H1 (cell line): ENCODE data around the gene PXT1. TPM values are rescaled to one million over a fixed set of nuclear protein-coding genes. Genes with fewer than 3 reads are reported as not detected.

ENCODE experiments used
- CTCF ChIA-PET: fragments of 300-600 bp; sonication (Branson Sonifier 250); formaldehyde crosslinking; loops from one replicate; lab custom pipeline; 2021; ENCODE audit not compliant: partially characterized antibody; lab: Charles Lee
- POLR2A ChIA-PET: fragments of 300-600 bp; sonication (Branson Sonifier 250); formaldehyde crosslinking; loops from one replicate; lab custom pipeline; 2021; ENCODE audit warnings: inconsistent platforms; ENCODE audit not compliant: partially characterized antibody; lab: Charles Lee
- DNase-seq, 2 experiments: peaks; one replicate each; pipeline versions ENCODE4 v3.0.0 to v3.0.0-alpha.2; 2010 to 2022; ENCODE audit warnings: low spot score in 2 of 2, low read depth in 1 of 2, mixed read lengths in 1 of 2
- FAIRE-seq: peaks from 2 replicates; lab custom pipeline; 2011; peaks lifted over from hg19 to GRCh38; lab: Jason Lieb, UNC
- H2AFZ ChIP-seq: 2 replicates; pipeline ENCODE4 v1.8.1; 2012; ENCODE audit warnings: low read length, inconsistent platforms
- H2AK5ac ChIP-seq: 2 replicates; pipeline ENCODE4 v1.6.1; 2013; ENCODE audit warnings: low read depth, low read length
- H2BK120ac ChIP-seq: replicated peaks from 2 replicates; pipeline ENCODE3; 2013; ENCODE audit warnings: low read depth, low read length, inconsistent platforms
- H2BK12ac ChIP-seq: 2 replicates; pipeline ENCODE4 v1.6.1; 2013; ENCODE audit warnings: low read depth, low read length
- H2BK15ac ChIP-seq: 2 replicates; pipeline ENCODE4 v1.6.1; 2013; ENCODE audit warnings: low read length
- H2BK20ac ChIP-seq: 2 replicates; pipeline ENCODE4 v1.6.1; 2013; ENCODE audit warnings: low read length
- H2BK5ac ChIP-seq: 2 replicates; pipeline ENCODE4 v1.6.1; 2013; ENCODE audit warnings: low read depth, low read length
- H3K14ac ChIP-seq: 2 replicates; pipeline ENCODE4 v1.6.1; 2013; ENCODE audit warnings: inconsistent platforms; ENCODE audit not compliant: insufficient read length
- H3K18ac ChIP-seq: 2 replicates; pipeline ENCODE4 v1.6.1; 2013; ENCODE audit warnings: low read length; ENCODE audit errors: extremely low read depth
- H3K23ac ChIP-seq: 2 replicates; pipeline ENCODE4 v1.6.1; 2013; ENCODE audit warnings: inconsistent platforms; ENCODE audit not compliant: insufficient read length
- H3K23me2 ChIP-seq: 2 replicates; pipeline ENCODE4 v1.6.1; 2013; ENCODE audit warnings: low read depth, low read length
- H3K27ac ChIP-seq: 2 replicates; pipeline ENCODE4 v1.6.1; 2011; ENCODE audit warnings: low read depth, low read length, inconsistent platforms
- H3K27me3 ChIP-seq, 4 experiments: replicated peaks in 1 of 4; 1 replicate in 1 of 4; 2 replicates in 3 of 4; pipeline versions ENCODE4 v1.6.1 to v1.8.1; 2011 to 2013; ENCODE audit warnings: low read length in 3 of 4, mild to moderate bottlenecking in 3 of 4, inconsistent platforms in 2 of 4, mixed read lengths in 2 of 4, moderate library complexity in 1 of 4; ENCODE audit not compliant: control insufficient read depth in 3 of 4, insufficient read depth in 3 of 4; ENCODE audit errors: extremely low read depth in 1 of 4
- H3K36me3 ChIP-seq, 4 experiments: 2 replicates each; pipeline versions ENCODE4 v1.6.1 to v1.8.1; 2011 to 2013; ENCODE audit warnings: mild to moderate bottlenecking in 4 of 4, low read length in 3 of 4, moderate library complexity in 2 of 4, control low read depth in 1 of 4, inconsistent platforms in 1 of 4; ENCODE audit not compliant: insufficient read depth in 4 of 4, control insufficient read depth in 2 of 4
- H3K4ac ChIP-seq: replicated peaks from 2 replicates; pipeline ENCODE3; 2013; ENCODE audit warnings: low read length, low read depth, mixed read lengths, inconsistent platforms; ENCODE audit not compliant: insufficient read length
- H3K4me1 ChIP-seq, 4 experiments: replicated peaks in 1 of 4; 1 replicate in 1 of 4; 2 replicates in 3 of 4; pipeline versions ENCODE4 v1.6.1 to v1.8.1; 2011 to 2013; ENCODE audit warnings: low read length in 3 of 4, inconsistent platforms in 2 of 4, mixed read lengths in 1 of 4; ENCODE audit not compliant: insufficient read depth in 4 of 4, control insufficient read depth in 3 of 4
- H3K4me2 ChIP-seq, 2 experiments: 2 replicates each; pipeline versions ENCODE4 v1.6.1 to v1.8.1; 2011 to 2013; ENCODE audit warnings: low read depth in 2 of 2, low read length in 2 of 2, control low read depth in 1 of 2, inconsistent platforms in 1 of 2, mild to moderate bottlenecking in 1 of 2; ENCODE audit not compliant: insufficient read depth in 1 of 2
- H3K4me3 ChIP-seq, 4 experiments: fragments of 200-600, 300-600 bp in 1 of 4; sonication (generic), shearing (Covaris generic), sonication (Bioruptor Twin) in 1 of 4; 2 replicates each; pipeline versions ENCODE4 v1.5.1 to v1.8.1; 2011 to 2016; ENCODE audit warnings: low read length in 4 of 4, low read depth in 3 of 4, control low read depth in 2 of 4, inconsistent platforms in 2 of 4, mild to moderate bottlenecking in 2 of 4, mixed read lengths in 1 of 4, moderate library complexity in 1 of 4; ENCODE audit not compliant: insufficient read depth in 2 of 4; ENCODE audit errors: extremely low read depth in 1 of 4
- H3K56ac ChIP-seq: replicated peaks from 2 replicates; pipeline ENCODE3; 2013; ENCODE audit warnings: low read depth, mild to moderate bottlenecking, mixed read lengths, low read length, inconsistent platforms; ENCODE audit not compliant: insufficient read length
- H3K79me1 ChIP-seq: 2 replicates; pipeline ENCODE4 v1.6.1; 2013; ENCODE audit warnings: low read depth, low read length, control low read depth
- H3K79me2 ChIP-seq, 2 experiments: 2 replicates each; pipeline versions ENCODE4 v1.6.1 to v1.8.1; 2012 to 2013; ENCODE audit warnings: low read length in 2 of 2, mild to moderate bottlenecking in 2 of 2, inconsistent platforms in 1 of 2; ENCODE audit not compliant: insufficient read depth in 2 of 2, control insufficient read depth in 1 of 2
- H3K9ac ChIP-seq, 4 experiments: replicated peaks in 1 of 4; 1 replicate in 1 of 4; 2 replicates in 3 of 4; pipeline versions ENCODE4 v1.6.1 to v1.8.1; 2011 to 2013; ENCODE audit warnings: low read depth in 3 of 4, low read length in 3 of 4, control low read depth in 2 of 4, mild to moderate bottlenecking in 2 of 4, moderate library complexity in 2 of 4, inconsistent platforms in 1 of 4; ENCODE audit errors: extremely low read depth in 1 of 4
- H3K9me3 ChIP-seq, 2 experiments: 2 replicates each; pipeline versions ENCODE4 v1.6.1 to v1.8.1; 2012 to 2013; ENCODE audit warnings: mild to moderate bottlenecking in 2 of 2, moderate library complexity in 2 of 2, control low read depth in 1 of 2, inconsistent platforms in 1 of 2, low read depth in 1 of 2, low read length in 1 of 2, mixed read lengths in 1 of 2; ENCODE audit not compliant: insufficient read depth in 2 of 2
- H4K20me1 ChIP-seq, 2 experiments: replicated peaks in 1 of 2; 2 replicates each; pipeline versions ENCODE3 to v1.8.1; 2011 to 2013; ENCODE audit warnings: inconsistent platforms in 2 of 2, low read length in 2 of 2, mild to moderate bottlenecking in 1 of 2; ENCODE audit not compliant: insufficient read depth in 2 of 2, control insufficient read depth in 1 of 2
- H4K5ac ChIP-seq: 2 replicates; pipeline ENCODE4 v1.6.1; 2013; ENCODE audit warnings: low read length, low read depth, mixed read lengths, inconsistent platforms; ENCODE audit not compliant: insufficient read length
- H4K8ac ChIP-seq: 2 replicates; pipeline ENCODE4 v1.8.0; 2013; ENCODE audit warnings: mild to moderate bottlenecking, moderate library complexity, low read length, inconsistent platforms; ENCODE audit not compliant: insufficient read depth; ENCODE audit errors: extremely low read depth
- H4K91ac ChIP-seq: replicated peaks from 2 replicates; pipeline ENCODE3; 2013; ENCODE audit warnings: low read length, mixed read lengths, inconsistent platforms; ENCODE audit not compliant: insufficient read length
- CHD1 ChIP-seq: IDR thresholded peaks from 2 replicates; pipeline ENCODE4 v1.6.1; 2012; ENCODE audit warnings: low read depth, low read length, improper control_type of control experiment
- CHD2 ChIP-seq: IDR thresholded peaks from 2 replicates; pipeline ENCODE4 v1.6.1; 2012; ENCODE audit warnings: low read length, improper control_type of control experiment
- GTF2F1 ChIP-seq: IDR thresholded peaks from 2 replicates; pipeline ENCODE4 v1.6.1; 2012; ENCODE audit warnings: low read depth, low read length, improper control_type of control experiment, borderline replicate concordance
- RFX5 ChIP-seq: IDR thresholded peaks from 2 replicates; pipeline ENCODE4 v1.6.1; 2011; ENCODE audit warnings: low read depth, low read length, improper control_type of control experiment, borderline replicate concordance
- WGBS, 2 experiments: shearing (Covaris generic) in 1 of 2; methylation state at CpG; one replicate each; pipeline versions ENCODE4 v1.1.6 to v1.1.7; 2013 to 2015; ENCODE audit warnings: low lambda C conversion rate in 2 of 2, mixed read lengths in 2 of 2, inconsistent platforms in 1 of 2, low coverage in 1 of 2, missing lambda C conversion rate in 1 of 2; ENCODE audit not compliant: insufficient replicate concordance in 2 of 2, insufficient coverage in 1 of 2, insufficient read length in 1 of 2; ENCODE audit errors: extremely low coverage in 1 of 2, missing lambda C conversion rate in 1 of 2; 5-methylcytosine and 5-hydroxymethylcytosine counted together
- polyA plus RNA-seq, 7 experiments: library from polyadenylated mRNA; depleted of rRNA in 3 of 7; stranded (reverse) in 5 of 7; unstranded in 2 of 7; fragments of >200 nt in 5 of 7; fragments of 200-250 nt in 2 of 7; gene quantifications; 1 replicate in 5 of 7; 2 replicates in 1 of 7; 4 replicates in 1 of 7; pipeline versions ENCODE4 v1.2.1 to v1.2.3, GENCODE V29; 2011 to 2013; ENCODE audit warnings: missing spikeins in 2 of 7, mixed read lengths in 2 of 7
- total RNA-seq: library from RNA; stranded (reverse); fragmentation: NEBNext Ultra II Directional; extraction: Animal tissue kit (Norgen Biotek cat#: 25700); gene quantifications from 2 replicates; pipeline ENCODE4 v1.2.1, GENCODE V29; 2021
- TF ChIP-seq, protein P1 (sequence below): IDR thresholded peaks from 2 replicates; pipeline ENCODE4 v1.6.1; 2012; ENCODE audit warnings: inconsistent platforms
- TF ChIP-seq, protein P2 (sequence below): IDR thresholded peaks from 2 replicates; pipeline ENCODE4 v1.6.1; 2012; ENCODE audit warnings: inconsistent platforms

PXT1 gene
- total and polyA plus RNA-seq, 2 of the 8 experiments (the other 6 are each of a cell fraction or from before 2014, with no cell fraction given), result 0.06 TPM; not detected in 1

GRCh38 chr6:36350681-36351571 is 91.7 kb downstream of the PXT1 start:
- ChIA-PET POLR2A (interaction anchor here (0.9 to 1.1 kb wide), 2 partner anchors 10 to 92 kb away, joined by 3 read pairs; partner anchors contain the start of genes KCTD20 and PXT1), CTCF (interaction anchor here (0.5 to 2.7 kb wide), 6 partner anchors 10 to 424 kb away, joined by 3 to 16 read pairs (median 5); no protein-coding TSS in a partner anchor)
- Histone ChIP-seq H3K56ac (no peak overlapping the region), H3K18ac (no peak overlapping the region), H3K4me1 (no peaks in the 10 kb centered on the region), H2BK120ac (no peak overlapping the region), H3K23ac (no peak overlapping the region), H2AFZ (no peak overlapping the region), H3K27ac (no peak overlapping the region), H2BK5ac (no peak overlapping the region), H3K4ac (no peak overlapping the region), H3K79me1 (no peaks in the 10 kb centered on the region), H3K23me2 (no peaks in the 10 kb centered on the region), H2AK5ac (no peak overlapping the region), H3K9me3 (no peaks in the 10 kb centered on the region), H2BK15ac (no peak overlapping the region), H2BK20ac (no peak overlapping the region), H3K36me3 (no peaks in the 10 kb centered on the region), H4K20me1 (no peaks in the 10 kb centered on the region), H3K27me3 (no peaks in the 10 kb centered on the region), H2BK12ac (no peak overlapping the region), H3K4me2 (no peak overlapping the region), H3K9ac (no peak overlapping the region), H4K5ac (no peak overlapping the region), H4K8ac (no peak overlapping the region), H4K91ac (no peak overlapping the region), H3K79me2 (no peaks in the 10 kb centered on the region), H3K4me3 (no peak overlapping the region), H3K14ac (no peak overlapping the region)
- TF ChIP-seq GTF2F1 (no peak), RFX5 (no peak), CHD2 (no peak), CHD1 (no peak)
- TF ChIP-seq, protein P1, sequence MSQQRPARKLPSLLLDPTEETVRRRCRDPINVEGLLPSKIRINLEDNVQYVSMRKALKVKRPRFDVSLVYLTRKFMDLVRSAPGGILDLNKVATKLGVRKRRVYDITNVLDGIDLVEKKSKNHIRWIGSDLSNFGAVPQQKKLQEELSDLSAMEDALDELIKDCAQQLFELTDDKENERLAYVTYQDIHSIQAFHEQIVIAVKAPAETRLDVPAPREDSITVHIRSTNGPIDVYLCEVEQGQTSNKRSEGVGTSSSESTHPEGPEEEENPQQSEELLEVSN, result peak; percentile 73
- TF ChIP-seq, protein P2, sequence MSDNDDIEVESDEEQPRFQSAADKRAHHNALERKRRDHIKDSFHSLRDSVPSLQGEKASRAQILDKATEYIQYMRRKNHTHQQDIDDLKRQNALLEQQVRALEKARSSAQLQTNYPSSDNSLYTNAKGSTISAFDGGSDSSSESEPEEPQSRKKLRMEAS, result peak; percentile 42; the same call in 1 of the 2 replicates
- WGBS, 2 experiments, result 89% methylated on average over 15 of the region's 15 CpGs; no CpG with 5 or more reads in 1 of the 2 experiments
- FAIRE-seq (no peak), DNase-seq (no peak)
